GM21447 (cell line): ENCODE results near the gene ZSCAN21.

ENCODE experiments used
- ATAC-seq: cut with Tn5 transposase; IDR thresholded peaks from one replicate; pipeline ENCODE4 v1.9.1; 2021; ENCODE audit not compliant: unreplicated experiment

Gene ZSCAN21

GRCh38 chr7:100027197-100027596 lies 22.4 kb upstream of the ZSCAN21 start:
- ATAC-seq = no peak

DNA sequence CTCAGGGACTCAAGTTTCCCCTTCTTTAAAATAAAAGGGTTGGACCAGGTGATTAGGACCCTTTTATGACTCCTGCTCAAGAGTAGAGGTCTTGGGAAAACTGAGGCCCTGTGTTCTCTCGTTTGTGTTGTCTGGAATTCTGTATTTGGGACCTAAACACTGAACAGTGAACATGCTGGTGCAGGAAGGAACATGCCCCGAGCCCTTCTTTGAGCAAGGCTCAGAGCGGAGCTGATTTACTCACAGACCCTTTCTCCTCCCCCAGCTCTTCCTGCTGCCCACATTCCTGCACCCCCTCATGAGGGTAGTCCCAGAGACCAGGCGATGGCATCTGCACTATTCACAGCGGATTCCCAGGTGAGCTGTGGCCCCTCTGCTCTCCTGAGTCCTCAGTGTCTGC lies 20.0 kb upstream of the ZSCAN21 start:
- ATAC-seq = no peak

GRCh38 chr7:100033526-100033925 lies 16.0 kb upstream of the ZSCAN21 start:
- ATAC-seq = no peak

DNA sequence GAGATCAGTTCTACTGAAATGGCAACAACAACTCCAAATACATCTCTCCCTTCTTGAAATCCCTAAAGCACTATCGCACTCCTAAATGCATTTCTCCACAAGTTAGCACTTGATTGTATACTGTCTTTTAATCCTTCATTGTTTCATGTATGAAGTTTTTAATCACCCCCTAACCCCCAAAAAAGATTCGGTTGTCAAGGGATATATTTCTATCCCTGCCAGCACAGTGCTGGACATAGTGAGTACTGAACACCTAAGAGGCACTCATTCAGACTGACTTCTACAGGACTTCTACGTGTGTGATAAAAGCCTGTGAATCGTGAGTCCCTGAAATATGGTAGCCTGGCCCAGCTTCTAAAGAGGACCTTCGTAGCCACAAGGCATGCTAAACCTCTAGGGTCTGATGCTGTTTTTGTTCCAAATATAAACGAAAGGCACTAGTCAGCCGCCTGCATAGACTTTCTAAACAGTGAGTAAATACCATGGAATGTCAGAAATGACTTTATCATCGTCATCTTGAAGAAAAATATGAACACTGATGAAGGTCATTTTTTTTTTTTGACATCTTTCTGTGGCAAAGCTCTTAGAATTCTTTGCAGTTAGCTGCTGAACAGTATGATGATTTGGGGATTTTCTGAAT lies 14.6 kb upstream of the ZSCAN21 start:
- ATAC-seq = no peak

- no peak for ATAC-seq
Observed at GRCh38 chr7:100035876-100036275, 13.7 kb upstream of the ZSCAN21 start.

GRCh38 chr7:100038326-100038725 lies 11.2 kb upstream of the ZSCAN21 start:
- no peak for ATAC-seq

GRCh38 chr7:100040575-100040974 lies 9.0 kb upstream of the ZSCAN21 start:
- ATAC-seq = no peak

GRCh38 chr7:100044718-100045117 lies 4.9 kb upstream of the ZSCAN21 start:
- no peak for ATAC-seq

- ATAC-seq = no peak
Observed at GRCh38 chr7:100048680-100049079, 894 bp upstream of the ZSCAN21 start.

- ATAC-seq = no peak
Observed at GRCh38 chr7:100051611-100052010, 2.0 kb downstream of the ZSCAN21 start.

GRCh38 chr7:100053215-100053614 lies 3.6 kb downstream of the ZSCAN21 start:
- no peak for ATAC-seq

DNA sequence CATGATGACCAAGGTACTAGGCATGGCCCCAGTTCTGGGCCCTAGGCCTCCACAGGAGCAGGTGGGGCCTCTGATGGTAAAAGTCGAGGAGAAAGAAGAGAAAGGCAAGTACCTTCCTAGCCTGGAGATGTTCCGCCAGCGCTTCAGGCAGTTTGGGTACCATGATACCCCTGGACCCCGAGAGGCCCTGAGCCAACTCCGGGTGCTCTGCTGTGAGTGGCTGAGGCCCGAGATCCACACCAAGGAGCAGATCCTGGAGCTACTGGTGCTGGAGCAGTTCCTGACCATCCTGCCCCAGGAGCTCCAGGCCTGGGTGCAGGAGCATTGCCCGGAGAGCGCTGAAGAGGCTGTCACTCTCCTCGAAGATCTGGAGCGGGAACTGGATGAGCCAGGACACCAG lies 7.4 kb downstream of the ZSCAN21 start:
- no peak for ATAC-seq

DNA sequence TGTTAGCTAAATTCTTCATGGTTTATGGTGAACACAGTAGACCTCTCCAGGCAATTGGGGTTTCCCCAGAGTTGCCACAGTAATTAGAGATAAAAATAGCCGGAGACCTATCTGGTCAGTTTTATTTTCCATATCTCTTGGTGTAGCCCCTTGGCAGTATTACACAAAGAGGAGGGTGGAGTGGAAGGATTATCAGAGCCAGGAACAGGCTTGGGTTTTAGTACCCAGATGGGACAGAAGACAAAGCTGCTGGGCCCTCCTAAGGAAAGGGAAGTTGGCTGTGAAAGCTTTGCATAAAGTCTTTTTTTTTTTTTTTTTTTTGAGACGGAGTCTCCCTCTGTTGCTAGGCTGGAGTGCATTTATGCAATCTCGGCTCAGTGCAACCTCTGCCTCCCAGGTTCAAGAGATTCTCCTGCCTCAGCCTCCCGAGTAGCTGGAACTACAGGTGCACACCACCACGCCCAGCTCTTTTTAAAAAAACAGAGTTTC lies 9.7 kb downstream of the ZSCAN21 start:
- no peak for ATAC-seq

GRCh38 chr7:100061518-100062193 lies 12.1 kb downstream of the ZSCAN21 start:
- no peak for ATAC-seq

- ATAC-seq = no peak
Observed at GRCh38 chr7:100063376-100063775, 13.8 kb downstream of the ZSCAN21 start.

DNA sequence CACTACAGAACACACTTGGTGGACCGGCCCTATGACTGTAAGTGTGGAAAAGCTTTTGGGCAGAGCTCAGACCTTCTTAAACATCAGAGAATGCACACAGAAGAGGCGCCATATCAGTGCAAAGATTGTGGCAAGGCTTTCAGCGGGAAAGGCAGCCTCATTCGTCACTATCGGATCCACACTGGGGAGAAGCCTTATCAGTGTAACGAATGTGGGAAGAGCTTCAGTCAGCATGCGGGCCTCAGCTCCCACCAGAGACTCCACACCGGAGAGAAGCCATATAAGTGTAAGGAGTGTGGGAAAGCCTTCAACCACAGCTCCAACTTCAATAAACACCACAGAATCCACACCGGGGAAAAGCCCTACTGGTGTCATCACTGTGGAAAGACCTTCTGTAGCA lies 14.6 kb downstream of the ZSCAN21 start:
- no peak for ATAC-seq

GRCh38 chr7:100065452-100066186 lies 16.0 kb downstream of the ZSCAN21 start:
- no peak for ATAC-seq

DNA sequence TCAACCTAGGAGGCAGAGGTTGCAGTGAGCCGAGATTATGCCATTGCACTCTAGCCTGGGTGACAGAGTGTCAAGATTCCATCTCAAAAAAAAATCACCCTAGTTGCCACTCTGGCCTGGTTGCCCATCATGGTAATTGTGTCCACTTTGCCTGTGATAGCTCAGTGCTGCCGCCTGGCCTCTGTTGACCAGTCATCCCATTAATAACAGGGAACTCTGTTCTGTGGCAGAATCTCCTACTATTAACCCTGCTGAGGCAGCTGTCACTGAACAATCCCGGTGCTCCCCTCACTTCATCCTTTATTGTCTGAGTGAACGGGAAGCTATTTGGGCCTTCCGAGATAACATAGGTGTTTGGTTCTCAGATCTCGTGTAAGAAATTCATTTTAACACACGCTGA lies 17.4 kb downstream of the ZSCAN21 start:
- no peak for ATAC-seq

GRCh38 chr7:100069991-100070390 lies 20.4 kb downstream of the ZSCAN21 start:
- ATAC-seq = no peak

- no peak for ATAC-seq
Observed at GRCh38 chr7:100071018-100071723, 21.6 kb downstream of the ZSCAN21 start.

DNA sequence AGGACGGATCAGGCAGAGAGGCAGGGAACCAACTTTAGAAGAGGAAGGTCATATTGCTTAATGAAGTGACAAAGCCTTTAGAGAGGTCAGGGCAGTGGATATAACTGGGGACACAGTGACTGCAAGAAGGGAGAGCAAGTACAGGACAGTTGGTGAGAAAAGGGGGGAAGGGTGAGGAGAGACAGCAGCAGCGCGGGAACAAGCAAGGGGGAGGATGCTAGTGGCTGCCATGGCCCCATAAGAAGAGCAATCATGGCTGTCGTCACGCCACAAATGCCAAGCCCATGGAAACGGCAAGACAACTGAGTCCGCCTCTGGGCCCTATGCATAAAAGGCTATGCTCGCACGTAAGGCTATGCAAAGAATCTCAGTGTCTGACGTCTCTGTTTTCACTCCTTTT lies 22.9 kb downstream of the ZSCAN21 start:
- ATAC-seq = no peak
